Hepatocyte (in vitro differentiated cells): Measurements from ENCODE around the gene KLRF2. TPM values are rescaled to one million over a fixed set of nuclear protein-coding genes. Genes with fewer than 3 reads are reported as not detected.

ENCODE experiments used
- DNase-seq: peaks from one replicate; pipeline ENCODE4 v3.0.0-alpha.2; 2016; ENCODE audit warnings: low spot score
- H2AFZ ChIP-seq: fragments of 200-600 bp; sonication (generic); 2 replicates; pipeline ENCODE4 v1.6.0; 2016; ENCODE audit warnings: antibody characterized with exemption, mild to moderate bottlenecking
- H3K27ac ChIP-seq: fragments of 200-600 bp; sonication (generic); 2 replicates; pipeline ENCODE4 v1.5.1; 2016; ENCODE audit warnings: mild to moderate bottlenecking
- H3K27me3 ChIP-seq: fragments of 200-600 bp; sonication (generic); 2 replicates; pipeline ENCODE4 v1.6.1; 2016
- H3K36me3 ChIP-seq: fragments of 200-600 bp; sonication (generic); replicated peaks from 2 replicates; pipeline ENCODE4 v1.5.1; 2016; ENCODE audit warnings: low read depth; ENCODE audit not compliant: insufficient read depth
- H3K4me1 ChIP-seq: fragments of 200-600 bp; sonication (generic); 2 replicates; pipeline ENCODE4 v1.5.1; 2016; ENCODE audit warnings: mild to moderate bottlenecking, moderate library complexity; ENCODE audit not compliant: insufficient read depth
- H3K4me2 ChIP-seq: fragments of 200-600 bp; sonication (generic); 2 replicates; pipeline ENCODE4 v1.6.0; 2016
- H3K4me3 ChIP-seq: fragments of 200-600 bp; sonication (generic); 2 replicates; pipeline ENCODE4 v1.5.1; 2016; ENCODE audit warnings: mild to moderate bottlenecking
- H3K79me2 ChIP-seq: fragments of 200-600 bp; sonication (generic); 2 replicates; pipeline ENCODE4 v1.6.0; 2017; ENCODE audit warnings: mild to moderate bottlenecking
- H3K9me2 ChIP-seq: fragments of 200-600 bp; sonication (generic); replicated peaks from 2 replicates; pipeline ENCODE4 v1.6.0; 2017; ENCODE audit warnings: mild to moderate bottlenecking; ENCODE audit not compliant: insufficient read depth
- H3K9me3 ChIP-seq: fragments of 200-600 bp; sonication (generic); 2 replicates; pipeline ENCODE4 v1.5.1; 2016; ENCODE audit warnings: low read depth, mild to moderate bottlenecking
- H4K20me1 ChIP-seq: fragments of 200-600 bp; sonication (generic); 2 replicates; pipeline ENCODE4 v1.6.0; 2016; ENCODE audit warnings: mild to moderate bottlenecking; ENCODE audit not compliant: insufficient read depth, poor library complexity, severe bottlenecking
- EZH2 ChIP-seq: fragments of 200-600 bp; sonication (generic); IDR thresholded peaks from 2 replicates; pipeline ENCODE4 v1.6.1; 2016; ENCODE audit warnings: antibody characterized with exemption, mild to moderate bottlenecking, borderline replicate concordance
- EZH2phosphoT487 ChIP-seq: fragments of 200-600 bp; sonication (generic); IDR thresholded peaks from one replicate; pipeline ENCODE4 v1.6.1; 2018; ENCODE audit warnings: antibody characterized with exemption, mild to moderate bottlenecking, low read depth, moderate library complexity; ENCODE audit not compliant: unreplicated experiment, severe bottlenecking
- WGBS: methylation state at CpG from one replicate; pipeline ENCODE4 v1.1.6; 2016; ENCODE audit warnings: low lambda C conversion rate; ENCODE audit errors: missing lambda C conversion rate; 5-methylcytosine and 5-hydroxymethylcytosine counted together
- polyA plus RNA-seq: library from polyadenylated mRNA; unstranded; fragments of >200 nt; fragmentation: Nextera tagmentation; extraction: Ambion mirVana; gene quantifications from 2 replicates; pipeline ENCODE4 v1.2.1, GENCODE V29; 2016
- total RNA-seq: library from RNA; depleted of rRNA; stranded (reverse); fragments of >200 nt; gene quantifications from 2 replicates; pipeline ENCODE4 v1.2.3, GENCODE V29; 2014
- TF ChIP-seq, protein P1 (sequence below): fragments of 200-600 bp; sonication (generic); IDR thresholded peaks from 2 replicates; pipeline ENCODE4 v1.5.1; 2016; ENCODE audit warnings: antibody characterized with exemption, mild to moderate bottlenecking; ENCODE audit not compliant: poor library complexity

KLRF2 gene
- total and polyA plus RNA-seq, 2 experiments from 2014 or later: not detected

DNA sequence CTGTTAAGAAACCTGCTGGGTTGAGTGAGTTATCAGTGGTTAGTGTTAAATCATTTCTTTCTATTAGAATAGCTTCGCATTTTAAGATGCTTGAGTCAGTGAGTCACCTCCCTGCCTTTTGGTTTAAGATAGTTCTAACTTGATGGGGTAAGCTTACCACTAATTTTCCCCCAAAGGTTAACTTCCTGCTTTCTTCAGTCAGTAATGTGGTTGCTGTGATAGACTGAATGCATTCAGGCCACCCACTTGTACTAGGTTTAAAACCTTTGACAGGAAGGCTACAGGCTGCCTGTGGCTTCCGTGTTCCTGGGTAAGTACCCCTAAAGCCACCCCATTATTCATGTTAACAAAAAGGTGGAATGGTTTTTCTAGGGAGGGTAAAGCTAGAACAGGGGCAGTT, 25.6 kb downstream of the KLRF2 start:
- Histone ChIP-seq H3K9me3 (no peaks in the 10 kb centered on the region), H3K9me2 (no peaks in the 10 kb centered on the region), H2AFZ (no peak overlapping the region), H4K20me1 (no peaks in the 10 kb centered on the region), H3K27me3 (no peaks in the 10 kb centered on the region), H3K79me2 (peaks cover 2% of the 10 kb centered on the region), H3K4me2 (no peak overlapping the region), H3K36me3 (no peaks in the 10 kb centered on the region), H3K4me1 (peaks cover 30% of the 10 kb centered on the region), H3K27ac (no peak overlapping the region), H3K4me3 (no peak overlapping the region)
- no peak for DNase-seq
- WGBS: 96% methylated on average over 2 of the region's 2 CpGs
- TF ChIP-seq EZH2phosphoT487: no peak
- no peak for TF ChIP-seq EZH2
- TF ChIP-seq, protein P1, sequence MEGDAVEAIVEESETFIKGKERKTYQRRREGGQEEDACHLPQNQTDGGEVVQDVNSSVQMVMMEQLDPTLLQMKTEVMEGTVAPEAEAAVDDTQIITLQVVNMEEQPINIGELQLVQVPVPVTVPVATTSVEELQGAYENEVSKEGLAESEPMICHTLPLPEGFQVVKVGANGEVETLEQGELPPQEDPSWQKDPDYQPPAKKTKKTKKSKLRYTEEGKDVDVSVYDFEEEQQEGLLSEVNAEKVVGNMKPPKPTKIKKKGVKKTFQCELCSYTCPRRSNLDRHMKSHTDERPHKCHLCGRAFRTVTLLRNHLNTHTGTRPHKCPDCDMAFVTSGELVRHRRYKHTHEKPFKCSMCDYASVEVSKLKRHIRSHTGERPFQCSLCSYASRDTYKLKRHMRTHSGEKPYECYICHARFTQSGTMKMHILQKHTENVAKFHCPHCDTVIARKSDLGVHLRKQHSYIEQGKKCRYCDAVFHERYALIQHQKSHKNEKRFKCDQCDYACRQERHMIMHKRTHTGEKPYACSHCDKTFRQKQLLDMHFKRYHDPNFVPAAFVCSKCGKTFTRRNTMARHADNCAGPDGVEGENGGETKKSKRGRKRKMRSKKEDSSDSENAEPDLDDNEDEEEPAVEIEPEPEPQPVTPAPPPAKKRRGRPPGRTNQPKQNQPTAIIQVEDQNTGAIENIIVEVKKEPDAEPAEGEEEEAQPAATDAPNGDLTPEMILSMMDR: no peak

DNA sequence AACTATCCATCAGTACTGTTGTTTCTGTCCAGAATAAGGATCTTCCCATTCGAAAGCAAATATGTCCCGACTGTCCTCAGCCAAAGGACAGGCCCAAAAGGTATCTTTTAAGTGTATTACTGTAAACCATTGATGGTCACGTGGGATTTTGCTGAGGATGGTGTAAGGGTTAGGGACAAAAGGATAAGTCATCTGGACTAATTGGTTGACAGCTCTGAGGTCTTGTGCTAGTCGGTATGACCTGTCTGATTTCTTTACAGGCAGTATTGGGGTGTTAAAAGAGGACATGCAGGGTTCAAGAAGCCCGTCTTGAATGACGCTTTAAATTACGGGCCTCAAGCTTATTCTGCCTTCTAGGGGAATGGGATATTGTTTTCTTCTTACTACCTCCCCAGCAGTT, 26.5 kb downstream of the KLRF2 start:
- TF ChIP-seq, protein P1: no peak
- no peak for TF ChIP-seq EZH2
- TF ChIP-seq EZH2phosphoT487: no peak
- H3K27ac ChIP-seq: no peak overlapping the region
- WGBS: 96% methylated on average over 7 of the region's 7 CpGs
- no peak overlapping the region for H3K4me2 ChIP-seq
- no peak for DNase-seq
- no peaks in the 10 kb centered on the region for H3K9me3 ChIP-seq
- H3K4me1 ChIP-seq: peaks cover 27% of the 10 kb centered on the region
- no peaks in the 10 kb centered on the region for H4K20me1 ChIP-seq
- H3K79me2 ChIP-seq: peaks cover 2% of the 10 kb centered on the region
- H3K36me3 ChIP-seq: no peaks in the 10 kb centered on the region
- H3K9me2 ChIP-seq: no peaks in the 10 kb centered on the region
- H3K27me3 ChIP-seq: no peaks in the 10 kb centered on the region
- no peak overlapping the region for H2AFZ ChIP-seq
- no peak overlapping the region for H3K4me3 ChIP-seq

DNA sequence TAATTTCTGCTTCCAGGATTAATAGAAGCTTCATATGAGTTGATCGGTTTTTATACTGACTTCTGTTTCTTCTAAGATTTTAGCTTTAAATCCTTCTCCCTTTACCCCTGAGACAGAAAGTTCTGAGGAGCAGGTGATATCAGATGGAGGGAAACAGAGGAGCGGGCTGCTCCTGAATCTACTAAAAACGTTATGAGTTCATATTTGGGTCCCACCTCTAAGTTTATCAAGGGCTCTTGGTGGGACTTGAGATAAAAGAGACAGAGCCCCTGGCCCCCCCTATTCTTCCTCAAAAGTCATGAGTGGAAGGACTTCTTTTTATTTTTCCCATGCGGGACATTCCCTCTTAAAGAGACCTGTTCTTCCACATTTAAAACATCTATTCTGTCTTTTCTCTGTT, 27.1 kb downstream of the KLRF2 start:
- H3K79me2 ChIP-seq: peaks cover 2% of the 10 kb centered on the region
- 97% methylated on average over 4 of the region's 4 CpGs for WGBS
- H4K20me1 ChIP-seq: no peaks in the 10 kb centered on the region
- no peak for DNase-seq
- H3K27ac ChIP-seq: no peak overlapping the region
- H3K4me1 ChIP-seq: peaks cover 23% of the 10 kb centered on the region
- no peak overlapping the region for H3K4me3 ChIP-seq
- TF ChIP-seq EZH2phosphoT487 (no peak), EZH2 (no peak)
- TF ChIP-seq, protein P1: no peak
- H3K36me3 ChIP-seq: no peaks in the 10 kb centered on the region
- no peaks in the 10 kb centered on the region for H3K27me3 ChIP-seq
- H3K4me2 ChIP-seq: peak overlapping the region; percentile 41
- H3K9me3 ChIP-seq: no peaks in the 10 kb centered on the region
- H2AFZ ChIP-seq: no peak overlapping the region
- no peaks in the 10 kb centered on the region for H3K9me2 ChIP-seq

DNA sequence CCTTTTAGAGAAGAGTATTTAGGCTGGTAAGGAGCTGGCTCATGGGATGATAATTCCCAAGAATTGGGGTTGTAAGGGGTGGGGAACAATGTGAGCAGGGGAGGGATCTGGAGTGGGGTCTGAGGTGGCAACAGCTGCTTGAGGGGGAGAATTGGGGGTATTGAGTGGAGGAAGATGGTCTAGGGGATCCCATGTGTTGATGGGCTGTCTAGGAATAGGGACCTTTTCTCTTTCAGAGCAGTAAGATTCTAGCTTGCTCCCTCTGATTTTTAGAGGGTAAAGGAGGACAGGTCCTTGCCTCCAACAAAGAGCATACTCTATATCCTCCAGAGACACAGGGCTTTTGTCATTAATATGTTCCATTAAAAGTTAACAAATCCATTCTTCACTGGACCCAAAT, 28.4 kb downstream of the KLRF2 start:
- Histone ChIP-seq H3K27me3 (no peaks in the 10 kb centered on the region), H3K27ac (peak overlapping the region; percentile 92), H2AFZ (no peak overlapping the region), H4K20me1 (no peaks in the 10 kb centered on the region), H3K79me2 (peaks cover 2% of the 10 kb centered on the region), H3K4me2 (peak overlapping the region; percentile 41), H3K9me2 (no peaks in the 10 kb centered on the region), H3K36me3 (no peaks in the 10 kb centered on the region), H3K4me3 (no peak overlapping the region), H3K4me1 (peaks cover 23% of the 10 kb centered on the region), H3K9me3 (no peaks in the 10 kb centered on the region)
- no peak for TF ChIP-seq EZH2phosphoT487
- TF ChIP-seq, protein P1: no peak
- TF ChIP-seq EZH2: no peak
- DNase-seq: no peak
